Brain microvascular endothelial cell (primary cell): ENCODE results near the gene IFI27L1.

Experiments used
- DNase-seq: peaks from one replicate; pipeline ENCODE4 v3.0.0-alpha.2; 2020
- H3K27ac ChIP-seq: fragments of 250-450 bp; sonication (Bioruptor Pico); 2 replicates; pipeline ENCODE4 v1.5.1; 2020; ENCODE audit warnings: mild to moderate bottlenecking, moderate library complexity
- H3K27me3 ChIP-seq: fragments of 250-450 bp; sonication (Bioruptor Pico); replicated peaks from 2 replicates; pipeline ENCODE4 v1.5.1; 2020; ENCODE audit warnings: mild to moderate bottlenecking
- H3K36me3 ChIP-seq: fragments of 250-450 bp; sonication (Bioruptor Pico); replicated peaks from 2 replicates; pipeline ENCODE4 v1.5.1; 2020; ENCODE audit warnings: mild to moderate bottlenecking
- H3K4me3 ChIP-seq: 2 replicates; pipeline ENCODE4 v1.5.1; 2011; ENCODE audit warnings: low read depth, mild to moderate bottlenecking, control low read depth, low read length, moderate library complexity
- in situ Hi-C: cut with HindIII; loops from 2 replicates; pipeline ENCODE4 v1.10.0; 2017; ENCODE audit warnings: low sequenced_read_pairs, low pct_ligation_motif_present
- TF ChIP-seq, protein P1 (sequence below): IDR thresholded peaks from 2 replicates; pipeline ENCODE4 v1.5.1; 2011; ENCODE audit warnings: low read depth, mild to moderate bottlenecking, moderate library complexity, low read length, control low read depth, inconsistent platforms; ENCODE audit errors: missing control alignments

Gene IFI27L1

DNA sequence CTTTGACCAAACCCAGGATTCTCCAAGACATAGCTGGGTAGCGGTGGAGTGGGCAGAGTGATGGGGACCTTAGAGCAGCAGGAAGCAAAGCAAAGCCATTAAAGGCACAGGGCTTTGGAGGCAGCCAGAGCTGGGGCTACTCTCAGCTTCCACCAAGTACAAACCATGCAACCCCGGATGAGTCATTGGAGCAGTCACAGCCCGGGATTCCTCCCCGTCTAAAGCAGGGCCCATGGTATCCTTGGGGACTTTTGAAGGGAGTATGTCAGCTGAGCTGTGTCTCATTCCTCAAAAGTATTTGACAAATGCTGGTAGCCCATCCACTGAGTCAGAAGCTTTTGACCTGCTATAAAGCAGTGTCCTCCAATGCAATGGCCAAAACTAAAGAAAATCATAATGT, 19.7 kb downstream of the IFI27L1 start:
- H3K27me3 ChIP-seq, result no peaks in the 10 kb centered on the region
- peak; percentile 84 for DNase-seq
- no peaks in the 10 kb centered on the region for H3K36me3 ChIP-seq
- TF ChIP-seq, protein P1, sequence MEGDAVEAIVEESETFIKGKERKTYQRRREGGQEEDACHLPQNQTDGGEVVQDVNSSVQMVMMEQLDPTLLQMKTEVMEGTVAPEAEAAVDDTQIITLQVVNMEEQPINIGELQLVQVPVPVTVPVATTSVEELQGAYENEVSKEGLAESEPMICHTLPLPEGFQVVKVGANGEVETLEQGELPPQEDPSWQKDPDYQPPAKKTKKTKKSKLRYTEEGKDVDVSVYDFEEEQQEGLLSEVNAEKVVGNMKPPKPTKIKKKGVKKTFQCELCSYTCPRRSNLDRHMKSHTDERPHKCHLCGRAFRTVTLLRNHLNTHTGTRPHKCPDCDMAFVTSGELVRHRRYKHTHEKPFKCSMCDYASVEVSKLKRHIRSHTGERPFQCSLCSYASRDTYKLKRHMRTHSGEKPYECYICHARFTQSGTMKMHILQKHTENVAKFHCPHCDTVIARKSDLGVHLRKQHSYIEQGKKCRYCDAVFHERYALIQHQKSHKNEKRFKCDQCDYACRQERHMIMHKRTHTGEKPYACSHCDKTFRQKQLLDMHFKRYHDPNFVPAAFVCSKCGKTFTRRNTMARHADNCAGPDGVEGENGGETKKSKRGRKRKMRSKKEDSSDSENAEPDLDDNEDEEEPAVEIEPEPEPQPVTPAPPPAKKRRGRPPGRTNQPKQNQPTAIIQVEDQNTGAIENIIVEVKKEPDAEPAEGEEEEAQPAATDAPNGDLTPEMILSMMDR, result no peak
- H3K4me3 ChIP-seq, result no peak overlapping the region
- H3K27ac ChIP-seq, result no peak overlapping the region
- in situ Hi-C loops, result no loop called here

DNA sequence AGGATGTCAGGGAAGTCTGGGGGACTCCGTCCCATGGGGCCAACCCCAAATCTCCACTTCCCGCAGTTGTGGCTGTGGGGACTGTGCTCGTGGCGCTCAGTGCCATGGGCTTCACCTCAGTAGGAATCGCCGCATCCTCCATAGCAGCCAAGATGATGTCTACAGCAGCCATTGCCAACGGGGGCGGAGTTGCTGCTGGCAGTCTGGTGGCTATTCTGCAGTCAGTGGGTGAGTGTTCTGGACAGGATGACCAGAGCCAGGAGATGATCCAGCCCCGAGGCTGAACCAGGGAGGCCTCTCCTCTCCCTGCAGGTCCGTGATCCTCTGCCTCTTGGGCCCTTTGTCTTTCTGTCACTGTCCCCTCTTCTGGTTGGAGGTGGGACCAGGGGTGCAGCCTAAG, 20.6 kb downstream of the IFI27L1 start:
- Histone ChIP-seq H3K27ac (no peak overlapping the region), H3K4me3 (no peak overlapping the region), H3K36me3 (no peaks in the 10 kb centered on the region), H3K27me3 (no peaks in the 10 kb centered on the region)
- DNase-seq, result no peak
- TF ChIP-seq, protein P1, result no peak
- in situ Hi-C loops, result no loop called here

- in situ Hi-C loops, result no loop called here
Measured at GRCh38 chr14:94102768-94103482, 21.8 kb downstream of the IFI27L1 start.

GRCh38 chr14:94103554-94104150, 22.5 kb downstream of the IFI27L1 start:
- no peaks in the 10 kb centered on the region for H3K36me3 ChIP-seq
- TF ChIP-seq, protein P1, result no peak
- no peak overlapping the region for H3K4me3 ChIP-seq
- no peaks in the 10 kb centered on the region for H3K27me3 ChIP-seq
- in situ Hi-C loops, result no loop called here
- H3K27ac ChIP-seq, result no peak overlapping the region
- DNase-seq, result no peak

More at GRCh38 chr14:94102768-94103482, 21.8 kb downstream of the IFI27L1 start:
- Histone ChIP-seq H3K27ac (no peak overlapping the region), H3K4me3 (no peak overlapping the region), H3K27me3 (no peaks in the 10 kb centered on the region), H3K36me3 (no peaks in the 10 kb centered on the region)
- TF ChIP-seq, protein P1, result no peak
- DNase-seq, result no peak

DNA sequence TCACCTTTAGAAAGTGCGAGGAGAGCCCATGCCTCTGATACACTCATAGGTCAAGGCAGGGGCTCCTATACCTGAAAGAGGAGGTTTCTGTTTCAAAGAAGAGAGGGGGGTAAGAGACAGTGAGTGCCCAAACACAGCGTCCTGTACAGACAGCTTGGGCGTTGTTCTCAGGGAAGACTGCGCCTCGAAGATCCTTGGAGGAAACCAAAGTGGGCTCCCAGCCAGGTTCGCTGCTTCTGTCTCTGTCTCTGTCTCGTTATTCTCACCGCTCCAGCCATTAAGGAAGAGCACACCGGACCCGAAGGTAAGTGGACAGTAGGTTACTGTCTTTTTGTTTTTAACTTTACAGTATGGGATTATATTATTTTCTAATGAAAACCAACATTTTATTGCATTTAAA, 23.6 kb downstream of the IFI27L1 start:
- H3K27ac ChIP-seq, result no peak overlapping the region
- no peak for DNase-seq
- H3K36me3 ChIP-seq, result no peaks in the 10 kb centered on the region
- H3K4me3 ChIP-seq, result no peak overlapping the region
- TF ChIP-seq, protein P1, result no peak
- in situ Hi-C loops, result no loop called here
- H3K27me3 ChIP-seq, result no peaks in the 10 kb centered on the region

DNA sequence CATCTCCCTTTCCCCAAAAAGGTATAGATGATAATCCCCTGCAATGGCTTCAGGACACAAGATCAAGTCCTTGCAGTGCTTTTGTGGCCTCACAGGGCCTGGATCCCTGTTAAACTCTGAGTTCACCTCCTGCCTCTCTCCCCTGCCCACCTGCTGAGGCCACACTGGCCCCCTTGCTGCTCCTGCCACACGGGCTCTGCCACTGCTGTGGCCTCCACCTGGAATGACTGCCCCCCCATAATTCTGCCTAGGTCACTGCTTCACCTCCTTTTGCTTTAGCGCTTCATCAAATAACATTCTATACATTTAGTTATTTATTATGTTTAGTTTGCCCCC, 28.8 kb downstream of the IFI27L1 start:
- Histone ChIP-seq H3K27me3 (no peaks in the 10 kb centered on the region), H3K4me3 (no peak overlapping the region), H3K36me3 (no peaks in the 10 kb centered on the region), H3K27ac (no peak overlapping the region)
- TF ChIP-seq, protein P1, result no peak
- DNase-seq, result no peak
- in situ Hi-C loops, result no loop called here
